Stimulated activated naive CD8-positive, alpha-beta T cell treated with anti-CD3 and anti-CD28 coated beads, Interleukin-15, Interleukin-2, amounts not matched to agents 100 ng/mL and 50 ng/mL, for 24 hours (primary cell): ENCODE data around the gene TBATA.

ENCODE experiments used
- H3K27ac Mint-ChIP-seq: one replicate; pipeline ENCODE4 v1.8.0; 2021; ENCODE audit warnings: mild to moderate bottlenecking, mixed read lengths
- H3K27me3 Mint-ChIP-seq: one replicate; pipeline ENCODE4 v1.8.0; 2021; ENCODE audit warnings: mixed read lengths
- H3K36me3 Mint-ChIP-seq: one replicate; pipeline ENCODE4 v1.8.0; 2021; ENCODE audit warnings: low read depth, mixed read lengths
- H3K4me1 Mint-ChIP-seq: one replicate; pipeline ENCODE4 v1.8.0; 2021; ENCODE audit warnings: low read depth, mixed read lengths
- H3K4me3 Mint-ChIP-seq: one replicate; pipeline ENCODE4 v1.8.0; 2021; ENCODE audit warnings: mild to moderate bottlenecking, mixed read lengths
- H3K9me3 Mint-ChIP-seq: one replicate; pipeline ENCODE4 v1.8.0; 2021; ENCODE audit warnings: mixed read lengths

Gene TBATA

GRCh38 chr10:70765794-70766594, 19.2 kb downstream of the TBATA start:
- Mint-ChIP-seq H3K4me1 (no peaks in the 10 kb centered on the region), H3K9me3 (peaks cover 4% of the 10 kb centered on the region), H3K27ac (no peak overlapping the region), H3K27me3 (peaks cover 6% of the 10 kb centered on the region), H3K4me3 (no peak overlapping the region), H3K36me3 (no peaks in the 10 kb centered on the region)

DNA sequence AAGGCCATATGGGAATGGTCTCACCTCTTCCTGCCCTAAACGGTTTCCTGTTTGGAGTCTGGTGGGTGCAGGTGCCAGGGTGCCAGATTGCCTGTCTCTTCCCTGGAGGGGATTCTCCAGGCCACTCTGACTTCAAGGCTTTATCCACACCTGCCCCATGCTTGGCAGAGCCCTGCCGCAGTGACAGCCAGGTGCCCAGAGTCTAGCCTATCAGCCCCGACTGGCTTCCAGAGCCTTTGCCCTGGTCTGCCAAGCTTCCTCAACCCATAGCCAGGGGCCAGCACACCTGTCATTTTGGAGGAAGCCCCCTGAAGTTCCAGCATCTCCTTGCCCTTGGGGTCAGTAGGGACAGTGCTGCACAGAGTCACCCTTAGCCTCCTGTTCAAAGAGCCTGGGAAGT, 21.6 kb downstream of the TBATA start:
- Mint-ChIP-seq H3K4me1 (peaks cover 8% of the 10 kb centered on the region), H3K27me3 (peaks cover 6% of the 10 kb centered on the region), H3K9me3 (peaks cover 4% of the 10 kb centered on the region), H3K36me3 (no peaks in the 10 kb centered on the region), H3K27ac (no peak overlapping the region), H3K4me3 (no peak overlapping the region)

GRCh38 chr10:70762441-70763175, 22.6 kb downstream of the TBATA start:
- Mint-ChIP-seq H3K9me3 (peaks cover 4% of the 10 kb centered on the region), H3K27ac (no peak overlapping the region), H3K4me3 (no peak overlapping the region), H3K27me3 (peaks cover 6% of the 10 kb centered on the region), H3K4me1 (peaks cover 9% of the 10 kb centered on the region), H3K36me3 (no peaks in the 10 kb centered on the region)

- peaks cover 1% of the 10 kb centered on the region for H3K9me3 Mint-ChIP-seq
- H3K27me3 Mint-ChIP-seq: peaks cover 5% of the 10 kb centered on the region
- H3K36me3 Mint-ChIP-seq: no peaks in the 10 kb centered on the region
- H3K4me3 Mint-ChIP-seq: no peak overlapping the region
- H3K27ac Mint-ChIP-seq: no peak overlapping the region
- H3K4me1 Mint-ChIP-seq: peaks cover 9% of the 10 kb centered on the region
Measured at GRCh38 chr10:70761727-70762350, 23.3 kb downstream of the TBATA start.

- Mint-ChIP-seq H3K27ac (no peak overlapping the region), H3K27me3 (no peaks in the 10 kb centered on the region), H3K9me3 (no peaks in the 10 kb centered on the region), H3K36me3 (no peaks in the 10 kb centered on the region), H3K4me3 (no peak overlapping the region), H3K4me1 (peaks cover 9% of the 10 kb centered on the region)
Measured at GRCh38 chr10:70761031-70761601, 24.1 kb downstream of the TBATA start.

DNA sequence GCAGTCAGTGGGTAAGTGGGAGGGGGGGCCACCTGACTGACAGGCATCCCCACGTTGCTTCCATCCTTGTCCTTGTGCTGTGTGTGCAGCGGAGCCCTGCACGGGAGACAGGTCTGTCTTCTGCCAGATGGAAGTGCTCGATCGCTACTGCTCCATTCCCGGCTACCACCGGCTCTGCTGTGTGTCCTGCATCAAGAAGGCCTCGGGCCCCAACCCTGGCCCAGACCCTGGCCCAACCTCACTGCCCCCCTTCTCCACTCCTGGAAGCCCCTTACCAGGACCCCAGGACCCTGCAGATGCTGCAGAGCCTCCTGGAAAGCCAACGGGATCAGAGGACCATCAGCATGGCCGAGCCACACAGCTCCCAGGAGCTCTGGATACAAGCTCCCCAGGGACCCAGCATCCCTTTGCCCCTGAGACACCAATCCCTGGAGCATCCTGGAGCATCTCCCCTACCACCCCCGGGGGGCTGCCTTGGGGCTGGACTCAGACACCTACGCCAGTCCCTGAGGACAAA, 24.8 kb downstream of the TBATA start:
- Mint-ChIP-seq H3K27me3 (no peaks in the 10 kb centered on the region), H3K4me1 (peaks cover 9% of the 10 kb centered on the region), H3K9me3 (no peaks in the 10 kb centered on the region), H3K36me3 (no peaks in the 10 kb centered on the region), H3K4me3 (no peak overlapping the region), H3K27ac (no peak overlapping the region)

- Mint-ChIP-seq H3K36me3 (no peaks in the 10 kb centered on the region), H3K4me1 (peaks cover 9% of the 10 kb centered on the region), H3K27me3 (no peaks in the 10 kb centered on the region), H3K4me3 (no peak overlapping the region), H3K27ac (no peak overlapping the region), H3K9me3 (no peaks in the 10 kb centered on the region)
Measured at GRCh38 chr10:70759781-70760180, 25.4 kb downstream of the TBATA start.

GRCh38 chr10:70758757-70759514, 26.2 kb downstream of the TBATA start:
- H3K4me1 Mint-ChIP-seq: peaks cover 9% of the 10 kb centered on the region

GRCh38 chr10:70757856-70758255, 27.3 kb downstream of the TBATA start:
- no peak overlapping the region for H3K27ac Mint-ChIP-seq
- H3K9me3 Mint-ChIP-seq: no peaks in the 10 kb centered on the region
- H3K4me3 Mint-ChIP-seq: no peak overlapping the region
- no peaks in the 10 kb centered on the region for H3K36me3 Mint-ChIP-seq
- H3K4me1 Mint-ChIP-seq: peaks cover 9% of the 10 kb centered on the region
- no peaks in the 10 kb centered on the region for H3K27me3 Mint-ChIP-seq

More at GRCh38 chr10:70758757-70759514, 26.2 kb downstream of the TBATA start:
- no peaks in the 10 kb centered on the region for H3K27me3 Mint-ChIP-seq
- H3K4me3 Mint-ChIP-seq: no peak overlapping the region
- H3K27ac Mint-ChIP-seq: peak overlapping the region; percentile 6
- H3K9me3 Mint-ChIP-seq: no peaks in the 10 kb centered on the region
- H3K36me3 Mint-ChIP-seq: no peaks in the 10 kb centered on the region

- Mint-ChIP-seq H3K27me3 (no peaks in the 10 kb centered on the region), H3K27ac (no peak overlapping the region), H3K36me3 (no peaks in the 10 kb centered on the region), H3K4me3 (no peak overlapping the region), H3K9me3 (no peaks in the 10 kb centered on the region), H3K4me1 (peaks cover 9% of the 10 kb centered on the region)
Measured at GRCh38 chr10:70756700-70757360, 28.3 kb downstream of the TBATA start.

GRCh38 chr10:70753841-70754621, 31.1 kb downstream of the TBATA start:
- Mint-ChIP-seq H3K4me1 (peaks cover 6% of the 10 kb centered on the region), H3K27me3 (no peaks in the 10 kb centered on the region), H3K9me3 (no peaks in the 10 kb centered on the region), H3K4me3 (no peak overlapping the region), H3K27ac (no peak overlapping the region), H3K36me3 (no peaks in the 10 kb centered on the region)

DNA sequence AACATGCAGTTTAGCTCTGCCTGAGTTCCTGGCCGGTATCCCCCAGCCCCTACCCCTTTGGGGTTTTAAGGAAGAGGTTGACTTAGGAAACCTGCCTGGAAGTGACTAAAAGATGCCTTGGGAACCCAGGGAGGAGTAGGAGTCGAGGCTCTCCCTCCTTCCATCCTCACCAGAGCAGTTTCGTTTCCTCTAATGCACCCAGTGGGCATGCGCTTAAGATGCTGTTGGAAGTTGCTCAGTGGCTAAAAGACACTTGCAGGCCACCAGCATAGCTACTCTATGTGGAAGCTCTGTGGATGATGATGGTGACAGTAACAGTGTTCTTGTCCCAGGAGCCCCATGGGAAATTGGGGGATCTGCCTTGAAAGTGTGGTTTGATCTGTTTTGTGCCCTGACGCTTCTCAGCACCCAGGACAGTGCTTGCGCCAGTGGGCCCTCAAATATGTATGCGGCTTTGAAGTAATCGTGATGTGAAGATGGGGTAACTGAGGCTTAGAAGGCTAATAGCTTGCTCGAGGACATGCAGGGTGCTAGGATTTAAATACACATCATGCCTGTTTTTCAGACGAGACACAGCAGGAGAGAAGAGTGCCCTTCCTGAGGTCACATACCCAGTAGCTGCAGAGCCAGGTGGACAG, 32.0 kb downstream of the TBATA start:
- Mint-ChIP-seq H3K4me1 (no peaks in the 10 kb centered on the region), H3K36me3 (no peaks in the 10 kb centered on the region), H3K27ac (no peak overlapping the region), H3K9me3 (no peaks in the 10 kb centered on the region), H3K27me3 (no peaks in the 10 kb centered on the region), H3K4me3 (no peak overlapping the region)

DNA sequence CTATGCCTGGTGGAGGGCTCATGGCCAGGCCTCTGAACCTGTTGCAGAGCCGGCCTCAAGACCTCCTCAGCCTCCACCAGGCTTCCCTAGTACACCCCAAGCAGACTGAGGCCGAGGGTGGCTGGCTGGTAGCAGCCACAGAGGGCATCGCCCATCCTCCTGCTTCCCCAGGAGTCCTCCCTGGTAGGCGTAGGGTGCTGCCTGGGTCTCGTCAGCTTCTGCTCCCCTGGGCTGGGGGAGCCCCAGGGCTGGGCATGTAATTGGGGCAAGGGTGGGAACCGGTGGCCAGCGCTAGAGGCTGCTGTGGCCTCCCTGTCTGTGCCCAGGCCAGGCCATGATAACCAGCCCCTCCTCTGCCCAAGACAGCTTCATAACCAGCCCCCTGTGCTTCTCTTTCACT, 32.6 kb downstream of the TBATA start:
- no peaks in the 10 kb centered on the region for H3K9me3 Mint-ChIP-seq
- no peaks in the 10 kb centered on the region for H3K36me3 Mint-ChIP-seq
- no peaks in the 10 kb centered on the region for H3K4me1 Mint-ChIP-seq
- H3K4me3 Mint-ChIP-seq: no peak overlapping the region
- H3K27ac Mint-ChIP-seq: no peak overlapping the region
- H3K27me3 Mint-ChIP-seq: no peaks in the 10 kb centered on the region
